HAP-1 (cell line): ENCODE measurements around the gene LPCAT4.

Experiments used
- DNase-seq, 2 experiments: peaks; one replicate each; pipeline ENCODE4 v3.0.0-alpha.2; 2016 to 2020; ENCODE audit warnings: low spot score in 2 of 2
- H3K27me3 ChIP-seq: fragments of 250-450 bp; sonication (Bioruptor Pico); 2 replicates; pipeline ENCODE4 v1.5.1; 2020; ENCODE audit warnings: low read depth, mild to moderate bottlenecking, moderate library complexity
- H3K36me3 ChIP-seq: fragments of 250-450 bp; sonication (Bioruptor Pico); replicated peaks from 2 replicates; pipeline ENCODE4 v1.5.1; 2020; ENCODE audit warnings: mild to moderate bottlenecking
- H3K4me1 ChIP-seq: fragments of 250-450 bp; sonication (Bioruptor Pico); 2 replicates; pipeline ENCODE4 v1.5.1; 2020; ENCODE audit warnings: mild to moderate bottlenecking
- H3K4me3 ChIP-seq: fragments of 250-450 bp; sonication (Bioruptor Pico); 2 replicates; pipeline ENCODE4 v1.5.1; 2020; ENCODE audit warnings: mild to moderate bottlenecking, moderate library complexity
- H3K9me3 ChIP-seq: fragments of 250-450 bp; sonication (Bioruptor Pico); 2 replicates; pipeline ENCODE4 v1.5.1; 2020; ENCODE audit warnings: mild to moderate bottlenecking, moderate library complexity
- in situ Hi-C: fragments of 300-500 bp; cut with MboI; formaldehyde crosslinking; loops from 3 replicates; pipeline ENCODE4 v1.14.3; 2020; ENCODE audit warnings: low sequenced_read_pairs, inconsistent platforms, mixed read lengths

LPCAT4 gene

GRCh38 chr15:34318277-34319079, 48.5 kb downstream of the LPCAT4 start:
- DNase-seq = peak; percentile 80 to 89
- peaks cover 3% of the 10 kb centered on the region for H3K9me3 ChIP-seq
- in situ Hi-C loops = no loop called here

DNA sequence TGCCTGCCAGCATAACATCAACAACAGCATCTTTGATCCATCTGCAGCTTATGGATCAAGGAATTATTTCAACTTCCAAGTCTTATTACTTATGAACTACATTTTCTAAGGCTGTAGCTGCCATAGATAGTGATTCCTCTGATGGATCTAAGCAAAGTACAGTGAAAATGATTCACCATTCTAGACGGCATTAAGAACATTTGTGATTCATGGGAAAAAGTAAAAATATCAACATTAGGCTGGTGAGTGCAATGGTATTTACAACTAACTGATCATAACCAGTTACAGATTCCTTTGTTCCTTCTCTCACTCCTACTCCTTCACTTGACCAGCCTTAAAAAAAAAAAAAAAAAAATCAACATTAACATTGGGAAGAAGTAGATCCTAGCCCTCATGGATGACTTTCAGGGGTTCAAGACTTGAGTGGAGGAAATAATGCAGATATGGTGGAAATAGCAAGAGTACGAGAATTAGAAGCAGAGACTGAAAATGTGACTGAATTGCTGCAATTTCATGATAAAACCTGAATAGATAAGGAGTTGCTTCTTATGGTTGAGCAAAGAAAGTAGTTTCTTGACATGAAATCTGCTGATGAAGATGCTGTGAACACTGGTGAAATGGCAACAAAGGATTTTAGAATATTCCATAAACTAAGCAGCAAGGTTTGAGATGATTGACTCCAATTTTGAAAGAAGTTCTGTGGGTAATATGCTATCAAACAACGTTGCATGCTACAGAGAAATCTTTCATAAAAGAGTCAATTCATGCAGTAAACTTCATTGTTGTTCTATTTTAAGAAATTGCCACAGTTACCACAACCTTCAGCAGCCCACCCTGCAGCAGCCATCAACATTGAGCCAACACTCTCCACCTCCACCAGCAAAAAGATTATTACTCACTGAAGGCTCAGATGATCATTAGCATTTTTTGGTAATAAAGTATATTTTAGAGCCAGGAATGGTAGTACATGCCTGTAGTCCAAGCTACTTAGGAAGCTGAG, 52.2 kb downstream of the LPCAT4 start:
- no peaks in the 10 kb centered on the region for H3K9me3 ChIP-seq
- H3K36me3 ChIP-seq = no peaks in the 10 kb centered on the region
- no peaks in the 10 kb centered on the region for H3K27me3 ChIP-seq
- no peak for DNase-seq
- in situ Hi-C loops = no loop called here
- H3K4me1 ChIP-seq = peaks cover 15% of the 10 kb centered on the region
- no peak overlapping the region for H3K4me3 ChIP-seq

More at GRCh38 chr15:34318277-34319079, 48.5 kb downstream of the LPCAT4 start:
- H3K4me1 ChIP-seq = peaks cover 15% of the 10 kb centered on the region
- H3K27me3 ChIP-seq = no peaks in the 10 kb centered on the region
- no peaks in the 10 kb centered on the region for H3K36me3 ChIP-seq
- peak overlapping the region; percentile 36 for H3K4me3 ChIP-seq

DNA sequence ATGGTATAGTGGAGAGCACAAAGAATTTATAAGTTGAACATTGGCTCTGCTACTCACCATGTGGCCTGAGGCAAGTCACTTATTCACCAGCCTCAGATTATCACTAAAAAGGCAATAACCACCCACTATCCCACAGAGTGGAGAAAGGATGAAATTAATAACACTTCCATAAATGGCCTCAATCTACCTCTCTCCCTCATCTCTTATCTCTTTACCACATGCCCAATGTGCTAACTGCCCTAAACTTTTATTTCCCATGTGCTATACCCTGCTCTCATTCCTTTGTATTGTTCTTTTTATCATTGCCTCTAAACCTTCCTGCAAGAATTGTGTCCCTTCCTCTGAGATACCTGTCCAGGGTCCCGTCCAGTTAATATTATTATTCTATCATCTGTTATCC, 55.4 kb downstream of the LPCAT4 start:
- DNase-seq = no peak
- in situ Hi-C loops = no loop called here

More for the DNA sequence above, 55.4 kb downstream of the LPCAT4 start:
- H3K4me3 ChIP-seq = no peak overlapping the region
- no peaks in the 10 kb centered on the region for H3K36me3 ChIP-seq
- H3K4me1 ChIP-seq = peaks cover 4% of the 10 kb centered on the region; the same call in 1 of the 2 replicates
- H3K9me3 ChIP-seq = no peaks in the 10 kb centered on the region
- no peaks in the 10 kb centered on the region for H3K27me3 ChIP-seq
